ENCODE results near the gene CDK12.

- TF ChIP-seq CTCF (IDR thresholded peaks at IDR 0.05) (no peak), POLR2A (IDR thresholded peaks at IDR 0.05) (no peak)
Observed at GRCh38 chr17:39484178-39484577, 22.9 kb downstream of the CDK12 start.
